ENCODE results near the gene KRTAP5-9. TPM values are rescaled to one million over a fixed set of nuclear protein-coding genes. Genes with fewer than 3 reads are reported as not detected.

The KRTAP5-9 gene, protein sequence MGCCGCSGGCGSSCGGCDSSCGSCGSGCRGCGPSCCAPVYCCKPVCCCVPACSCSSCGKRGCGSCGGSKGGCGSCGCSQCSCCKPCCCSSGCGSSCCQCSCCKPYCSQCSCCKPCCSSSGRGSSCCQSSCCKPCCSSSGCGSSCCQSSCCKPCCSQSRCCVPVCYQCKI
- not detected in 2 replicates for total RNA-seq

DNA sequence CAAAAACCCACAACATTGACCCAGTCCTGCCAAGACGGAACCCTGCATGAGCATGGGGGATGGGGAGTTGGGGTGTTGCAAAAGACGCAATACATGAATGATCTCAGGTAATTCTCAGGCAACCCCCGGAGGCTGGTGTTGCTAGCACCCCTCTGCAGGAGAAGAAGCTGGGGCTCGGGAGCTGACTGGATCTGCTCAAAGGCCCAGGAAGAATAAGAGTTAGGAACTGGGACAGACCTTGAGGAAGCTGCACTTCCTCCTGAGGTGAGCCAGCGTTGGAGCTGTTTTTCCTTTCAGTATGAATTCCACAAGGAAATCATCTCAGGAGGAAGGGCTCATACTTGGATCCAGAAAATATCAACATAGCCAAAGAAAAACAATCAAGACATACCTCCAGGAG is at the start of gene KRTAP5-9:
KRTAP5-9 (plus strand) TSS at position 301 of the 400 bp plus-strand sequence. CDS start 238 bp downstream, outside the sequence.

DNA sequence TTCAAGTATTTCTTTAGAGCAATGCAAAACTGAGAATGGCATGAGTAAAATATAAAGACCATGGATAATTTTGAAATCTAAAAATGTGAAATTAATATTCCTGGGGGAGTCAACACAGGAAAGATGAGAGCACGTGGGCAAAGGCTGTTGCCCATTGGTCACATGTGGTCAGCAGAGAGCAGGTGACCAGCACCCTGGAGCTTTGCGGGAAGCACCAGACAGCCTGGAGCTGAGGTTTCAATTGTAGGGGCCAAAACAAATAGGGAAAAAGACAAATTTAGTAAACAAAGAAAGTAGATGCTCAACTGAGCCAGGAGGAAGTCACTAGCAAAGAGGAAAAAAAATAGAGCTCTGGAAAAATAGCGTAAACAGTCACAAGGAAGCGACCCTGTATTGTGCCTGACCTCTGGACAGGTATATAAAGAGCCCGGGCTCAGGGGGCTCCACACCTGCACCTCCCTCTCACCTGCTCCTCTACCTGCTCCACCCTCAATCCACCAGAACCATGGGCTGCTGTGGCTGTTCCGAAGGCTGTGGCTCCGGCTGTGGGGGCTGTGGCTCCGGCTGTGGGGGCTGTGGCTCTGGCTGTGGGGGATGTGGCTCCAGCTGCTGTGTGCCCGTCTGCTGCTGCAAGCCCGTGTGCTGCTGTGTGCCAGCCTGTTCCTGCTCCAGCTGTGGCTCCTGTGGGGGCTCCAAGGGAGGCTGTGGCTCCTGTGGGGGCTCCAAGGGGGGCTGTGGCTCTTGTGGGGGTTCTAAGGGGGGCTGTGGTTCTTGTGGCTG is 21.2 kb upstream of the KRTAP5-9 start, which contains the start of gene KRTAP5-7:
KRTAP5-7 (plus strand) TSS at position 472 of the 780 bp plus-strand sequence; CDS start at position 506, 34 bp downstream.

DNA sequence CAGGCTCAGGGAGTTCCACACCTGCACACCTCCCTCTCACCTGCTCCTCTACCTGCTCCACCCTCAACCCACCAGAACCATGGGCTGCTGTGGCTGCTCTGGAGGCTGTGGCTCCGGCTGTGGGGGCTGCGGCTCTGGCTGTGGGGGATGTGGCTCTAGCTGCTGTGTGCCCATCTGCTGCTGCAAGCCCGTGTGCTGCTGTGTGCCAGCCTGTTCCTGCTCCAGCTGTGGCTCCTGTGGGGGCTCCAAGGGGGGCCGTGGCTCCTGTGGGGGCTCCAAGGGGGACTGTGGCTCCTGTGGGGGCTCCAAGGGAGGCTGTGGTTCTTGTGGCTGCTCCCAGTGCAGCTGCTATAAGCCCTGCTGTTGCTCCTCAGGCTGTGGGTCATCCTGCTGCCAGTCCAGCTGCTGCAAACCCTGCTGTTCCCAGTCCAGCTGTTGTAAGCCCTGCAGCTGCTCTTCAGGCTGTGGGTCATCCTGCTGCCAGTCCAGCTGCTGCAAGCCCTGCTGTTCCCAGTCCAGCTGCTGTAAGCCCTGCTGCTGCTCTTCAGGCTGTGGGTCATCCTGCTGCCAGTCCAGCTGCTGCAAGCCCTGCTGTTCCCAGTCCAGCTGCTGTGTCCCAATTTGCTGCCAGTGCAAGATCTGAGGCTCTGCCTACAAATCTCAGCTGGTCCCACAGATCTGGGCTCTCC is 10.1 kb upstream of the KRTAP5-9 start, which contains the start of gene KRTAP5-8:
KRTAP5-8 (plus strand) TSS at position 49 of the 689 bp plus-strand sequence; CDS start at position 80, 31 bp downstream.

DNA sequence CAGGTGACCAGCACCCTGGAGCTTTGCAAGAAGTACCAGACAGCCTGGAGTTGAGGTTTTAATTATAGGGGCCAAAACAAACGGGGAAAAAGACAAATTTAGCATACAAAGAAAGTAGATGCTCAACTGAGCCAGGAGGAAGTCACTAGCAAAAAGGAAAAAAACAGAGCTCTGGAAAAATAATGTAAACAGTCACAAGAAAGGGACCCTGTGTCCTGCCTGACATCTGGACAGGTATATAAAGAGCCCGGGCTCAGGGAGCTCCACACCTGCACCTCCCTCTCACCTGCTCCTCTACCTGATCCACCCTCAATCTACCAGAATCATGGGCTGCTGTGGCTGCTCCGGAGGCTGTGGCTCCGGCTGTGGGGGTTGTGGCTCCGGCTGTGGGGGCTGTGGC is 17.0 kb downstream of the KRTAP5-9 start, which contains the start of gene KRTAP5-10:
KRTAP5-10 (plus strand) TSS at position 301 of the 400 bp plus-strand sequence; CDS start at position 326, 25 bp downstream.

DNA sequence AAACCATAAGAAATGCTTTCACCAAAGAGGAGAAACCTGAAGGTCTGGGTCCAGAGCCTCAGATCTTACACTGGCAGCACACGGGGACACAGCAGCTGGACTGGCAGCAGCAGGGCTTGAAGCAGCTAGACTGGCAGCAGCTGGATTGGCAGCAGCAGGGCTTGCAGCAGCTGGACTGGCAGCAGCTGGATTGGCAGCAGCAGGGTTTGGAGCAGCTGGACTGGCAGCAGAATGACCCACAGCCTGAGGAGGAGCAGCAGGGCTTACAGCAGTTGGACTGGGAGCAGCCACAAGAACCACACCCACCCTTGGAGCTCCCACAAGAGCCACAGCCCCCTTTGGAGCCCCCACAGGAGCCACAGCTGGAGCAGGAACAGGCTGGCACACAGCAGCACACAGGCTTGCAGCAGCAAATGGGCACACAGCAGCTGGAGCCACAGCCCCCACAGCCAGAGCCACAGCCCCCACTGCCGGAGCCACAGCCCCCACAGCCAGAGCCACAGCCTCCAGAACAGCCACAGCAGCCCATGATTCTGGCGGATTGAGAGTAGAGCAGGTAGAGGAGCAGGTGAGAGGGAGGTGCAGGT is 34.2 kb downstream of the KRTAP5-9 start, which contains the start of gene KRTAP5-11:
KRTAP5-11 (minus strand) TSS at position 567 of the 587 bp plus-strand sequence; CDS start at position 529, 38 bp downstream.

Small RNAs within 50 kb of the gene (small RNA-seq; reads per million reads assigned to genes)
- not detected for gene AP000867.1
- not detected for gene KRTAP5-14P

Other genes with a start within 250 kb of the KRTAP5-9 start
- 44.3 and 84.8 TPM in 2 replicates for gene DHCR7, start 100.0 kb upstream of the KRTAP5-9 start, total RNA-seq
- 86.4 and 97.5 TPM in 2 replicates for gene NADSYN1, start 95.2 kb upstream of the KRTAP5-9 start, total RNA-seq
- gene KRTAP5-7, start 21.2 kb upstream of the KRTAP5-9 start, total RNA-seq: 0.07 and 0.13 TPM in 2 replicates
- gene KRTAP5-8, start 10.4 kb upstream of the KRTAP5-9 start, total RNA-seq: not detected in 2 replicates
- not detected in 2 replicates for gene KRTAP5-10, start 17.1 kb downstream of the KRTAP5-9 start, total RNA-seq
- gene KRTAP5-11, start 34.5 kb downstream of the KRTAP5-9 start, total RNA-seq: not detected in 2 replicates

All from thoracic aorta endothelial cell (primary cell).